OCI-LY3 (cell line): ENCODE data around the gene PPP3CB.

Experiments
- EZH2phosphoT487 ChIP-seq: fragments of 200-600 bp; shearing (Covaris generic); IDR thresholded peaks from 2 replicates; pipeline ENCODE4 v1.6.1; 2018; ENCODE audit warnings: antibody characterized with exemption, mixed run types, low read depth
- TF ChIP-seq, protein P1 (sequence below): fragments of 200-600, 300-600 bp; sonication (generic); IDR thresholded peaks from 2 replicates; pipeline ENCODE4 v1.5.1; 2014; ENCODE audit warnings: antibody characterized with exemption, low read length, low read depth

DNA sequence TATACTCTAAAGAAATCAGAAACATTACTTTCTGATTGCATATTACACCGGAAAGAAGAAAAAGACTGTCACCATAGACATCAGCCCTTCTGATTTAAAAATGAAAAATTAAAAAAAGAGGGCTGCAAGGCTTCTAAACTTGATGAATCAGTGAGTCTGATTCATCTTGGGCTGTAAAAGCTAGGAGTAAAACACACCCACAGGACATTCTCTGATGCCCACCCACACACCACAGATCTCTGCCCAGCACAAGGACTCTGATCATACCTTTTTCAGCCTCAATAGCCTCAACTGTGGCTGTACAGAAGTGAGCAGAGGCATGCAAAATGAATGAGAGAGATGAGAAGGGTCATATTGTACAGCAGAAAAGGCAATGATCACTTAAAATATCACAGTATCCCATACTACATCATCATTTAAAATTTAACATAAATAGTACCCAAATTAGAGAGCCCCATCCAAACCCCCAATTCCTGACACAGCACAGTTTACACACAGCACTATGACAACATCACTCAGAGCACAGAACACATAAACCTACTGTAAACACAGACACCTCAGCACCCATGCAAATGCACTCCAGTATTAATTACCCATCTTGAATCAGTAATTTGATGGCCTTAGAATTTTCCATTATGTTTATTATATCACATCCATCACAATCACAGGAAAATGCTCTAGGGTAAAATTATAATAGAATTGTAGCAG lies 56.1 kb downstream of the PPP3CB start:
- TF ChIP-seq, protein P1, sequence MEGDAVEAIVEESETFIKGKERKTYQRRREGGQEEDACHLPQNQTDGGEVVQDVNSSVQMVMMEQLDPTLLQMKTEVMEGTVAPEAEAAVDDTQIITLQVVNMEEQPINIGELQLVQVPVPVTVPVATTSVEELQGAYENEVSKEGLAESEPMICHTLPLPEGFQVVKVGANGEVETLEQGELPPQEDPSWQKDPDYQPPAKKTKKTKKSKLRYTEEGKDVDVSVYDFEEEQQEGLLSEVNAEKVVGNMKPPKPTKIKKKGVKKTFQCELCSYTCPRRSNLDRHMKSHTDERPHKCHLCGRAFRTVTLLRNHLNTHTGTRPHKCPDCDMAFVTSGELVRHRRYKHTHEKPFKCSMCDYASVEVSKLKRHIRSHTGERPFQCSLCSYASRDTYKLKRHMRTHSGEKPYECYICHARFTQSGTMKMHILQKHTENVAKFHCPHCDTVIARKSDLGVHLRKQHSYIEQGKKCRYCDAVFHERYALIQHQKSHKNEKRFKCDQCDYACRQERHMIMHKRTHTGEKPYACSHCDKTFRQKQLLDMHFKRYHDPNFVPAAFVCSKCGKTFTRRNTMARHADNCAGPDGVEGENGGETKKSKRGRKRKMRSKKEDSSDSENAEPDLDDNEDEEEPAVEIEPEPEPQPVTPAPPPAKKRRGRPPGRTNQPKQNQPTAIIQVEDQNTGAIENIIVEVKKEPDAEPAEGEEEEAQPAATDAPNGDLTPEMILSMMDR = no peak
- no peak for TF ChIP-seq EZH2phosphoT487
